ENCODE data around the gene ASTN2. TPM values are rescaled to one million over a fixed set of nuclear protein-coding genes. Genes with fewer than 3 reads are reported as not detected.

The ASTN2 gene
- total RNA-seq, 4 donors from 2014 or later: 4.0 to 7.0 (median 4.9) TPM

DNA sequence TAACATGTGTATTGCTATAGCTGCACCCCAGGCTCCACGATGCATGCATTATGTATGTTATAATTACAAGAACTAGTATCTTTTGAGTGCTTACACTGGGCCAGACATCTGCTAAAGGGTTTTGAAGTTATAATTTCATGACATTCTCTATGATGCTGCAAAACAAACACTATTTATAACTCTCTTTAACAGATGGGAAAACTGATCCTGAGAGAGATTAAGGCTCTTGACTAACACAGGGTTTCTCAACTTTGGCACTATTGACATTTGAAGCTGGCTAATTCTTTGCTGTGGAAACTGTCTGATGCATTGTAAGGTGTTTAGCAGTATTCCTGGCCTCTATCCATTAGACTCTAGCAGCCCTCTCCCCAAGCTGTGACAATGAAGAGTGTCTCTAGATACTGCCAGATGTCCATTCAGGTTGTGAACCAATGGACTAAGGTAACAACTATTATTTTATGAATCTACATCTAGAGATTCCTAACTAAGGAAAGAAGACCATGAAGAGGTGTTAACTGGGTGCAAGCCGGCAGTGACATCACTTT is 258.6 kb downstream of the ASTN2 start:
- 71 to 83% methylated on average over 2 of the region's 2 CpGs for WGBS, 2 donors (ENCODE audit: low coverage in 1 of 2)

DNA sequence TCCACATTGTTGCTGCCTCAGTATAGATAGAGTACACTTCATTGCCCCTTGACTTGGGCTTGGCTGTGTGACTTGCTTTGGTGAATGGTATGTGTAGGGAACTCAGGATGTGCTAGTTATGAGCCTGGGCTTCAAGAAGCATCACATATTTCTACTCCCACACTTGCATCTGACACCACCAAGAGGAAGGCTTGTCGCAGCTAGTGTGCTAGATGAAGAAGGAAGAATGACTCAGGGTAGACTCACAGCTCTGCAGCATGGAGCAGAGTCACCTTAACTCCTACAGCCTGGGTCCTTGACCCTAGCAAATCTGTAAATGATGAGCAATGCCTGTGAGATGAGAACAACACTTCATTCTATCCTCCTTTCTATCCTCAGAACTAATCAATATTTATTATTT is 261.8 kb downstream of the ASTN2 start:
- Histone ChIP-seq H3K9me3 (no peaks in the 10 kb centered on the region), H3K4me1 (no peaks in the 10 kb centered on the region), H3K27ac (no peak overlapping the region), H3K27me3 (no peaks in the 10 kb centered on the region), H3K36me3 (no peaks in the 10 kb centered on the region), H3K4me3 (no peak overlapping the region)
- WGBS, 2 donors (ENCODE audit: low coverage in 1 of 2): no CpG with 5 or more reads among the region's 1 CpG
- ATAC-seq: no peak
- TF ChIP-seq POLR2A (IDR thresholded peaks at IDR 0.05) (no peak), CTCF (IDR thresholded peaks at IDR 0.05) (no peak), EP300 (IDR thresholded peaks at IDR 0.05) (no peak), POLR2AphosphoS5 (IDR thresholded peaks at IDR 0.05) (no peak)

More for the DNA sequence above, 258.6 kb downstream of the ASTN2 start:
- Histone ChIP-seq H3K27me3 (no peaks in the 10 kb centered on the region), H3K4me1 (no peaks in the 10 kb centered on the region), H3K4me3 (no peak overlapping the region), H3K27ac (no peak overlapping the region), H3K9me3 (no peaks in the 10 kb centered on the region), H3K36me3 (no peaks in the 10 kb centered on the region)
- ATAC-seq: no peak
- TF ChIP-seq POLR2AphosphoS5 (IDR thresholded peaks at IDR 0.05) (no peak), POLR2A (IDR thresholded peaks at IDR 0.05) (no peak), EP300 (IDR thresholded peaks at IDR 0.05) (no peak), CTCF (IDR thresholded peaks at IDR 0.05) (no peak)

DNA sequence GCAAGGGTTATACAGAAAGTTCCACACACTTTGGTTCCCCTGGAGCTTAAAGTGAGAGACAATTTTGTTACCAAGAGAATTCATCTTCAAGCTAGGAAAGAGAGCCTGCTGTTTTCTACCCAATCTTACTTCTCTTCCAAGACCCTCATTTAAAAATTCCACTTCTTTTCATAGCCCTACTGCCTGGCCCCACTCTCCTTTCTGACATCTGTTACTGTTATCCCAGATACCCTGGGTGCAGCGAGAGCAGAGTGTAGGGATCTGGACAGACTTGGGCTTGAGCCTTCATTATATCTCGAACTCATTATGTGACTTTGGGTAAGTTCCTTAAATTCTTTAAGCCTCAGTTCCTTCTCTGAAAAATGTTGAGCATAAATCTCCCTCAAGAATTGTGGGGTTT is 263.1 kb downstream of the ASTN2 start:
- no peak overlapping the region for H3K27ac ChIP-seq
- no peaks in the 10 kb centered on the region for H3K27me3 ChIP-seq
- TF ChIP-seq EP300 (IDR thresholded peaks at IDR 0.05) (no peak), POLR2AphosphoS5 (IDR thresholded peaks at IDR 0.05) (no peak), CTCF (IDR thresholded peaks at IDR 0.05) (no peak), POLR2A (IDR thresholded peaks at IDR 0.05) (no peak)

GRCh38 chr9:117149996-117150395 is 264.9 kb downstream of the ASTN2 start:
- no peak overlapping the region for H3K4me3 ChIP-seq
- H3K36me3 ChIP-seq: no peaks in the 10 kb centered on the region
- H3K9me3 ChIP-seq: no peaks in the 10 kb centered on the region
- H3K4me1 ChIP-seq: no peaks in the 10 kb centered on the region
- ATAC-seq: no peak
- no peak overlapping the region for H3K27ac ChIP-seq
- no peaks in the 10 kb centered on the region for H3K27me3 ChIP-seq
- 83 to 88% methylated on average over 4 of the region's 4 CpGs for WGBS, 2 donors (ENCODE audit: low coverage in 1 of 2)
- TF ChIP-seq POLR2AphosphoS5 (IDR thresholded peaks at IDR 0.05): no peak

More for the DNA sequence above, 263.1 kb downstream of the ASTN2 start:
- no peak for ATAC-seq
- no peaks in the 10 kb centered on the region for H3K36me3 ChIP-seq
- H3K4me1 ChIP-seq: no peaks in the 10 kb centered on the region
- no peaks in the 10 kb centered on the region for H3K9me3 ChIP-seq
- no peak overlapping the region for H3K4me3 ChIP-seq
- WGBS, 2 donors (ENCODE audit: low coverage in 1 of 2): 48 to 94% methylated on average over 2 of the region's 2 CpGs

GRCh38 chr9:117145811-117146490 is 268.9 kb downstream of the ASTN2 start:
- 90% methylated on average over 2 of the region's 7 CpGs; no CpG with 5 or more reads in 1 of the 2 donors for WGBS, 2 donors (ENCODE audit: low coverage in 1 of 2)
- Histone ChIP-seq H3K27ac (no peak overlapping the region), H3K9me3 (no peaks in the 10 kb centered on the region), H3K4me1 (no peaks in the 10 kb centered on the region), H3K27me3 (no peaks in the 10 kb centered on the region), H3K4me3 (no peak overlapping the region), H3K36me3 (no peaks in the 10 kb centered on the region)
- TF ChIP-seq EP300 (IDR thresholded peaks at IDR 0.05): no peak
- no peak for TF ChIP-seq CTCF (IDR thresholded peaks at IDR 0.05)
- TF ChIP-seq POLR2A (IDR thresholded peaks at IDR 0.05): no peak
- no peak for TF ChIP-seq POLR2AphosphoS5 (IDR thresholded peaks at IDR 0.05)
- ATAC-seq: no peak
